Measurements from ENCODE around the gene MGAT4C. TPM values are rescaled to one million over a fixed set of nuclear protein-coding genes. Genes with fewer than 3 reads are reported as not detected.

MGAT4C gene
- total and polyA plus RNA-seq, 2 of the 8 experiments (the other 6 are each of a cell fraction or from before 2014, with no cell fraction given): 1.6 to 2.5 TPM

DNA sequence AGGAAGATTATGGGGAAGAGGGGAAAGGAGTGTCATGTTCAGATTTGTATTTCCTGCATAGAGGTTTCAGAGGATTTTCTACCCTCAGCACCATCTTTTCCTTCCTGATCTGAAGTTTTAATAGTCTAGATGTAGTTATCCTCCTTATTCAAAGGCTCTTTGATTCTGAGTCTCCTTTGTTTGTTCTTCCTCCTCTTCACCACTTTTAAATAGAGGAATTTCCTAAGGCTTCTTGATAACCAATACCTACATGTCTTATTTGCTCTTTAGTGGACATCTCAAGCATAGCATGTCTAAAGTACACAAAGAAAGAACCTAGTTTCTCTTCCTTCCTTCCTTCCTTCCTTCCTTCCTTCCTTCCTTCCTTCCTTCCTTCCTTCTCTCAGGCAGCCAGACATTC lies 8.3 kb downstream of the MGAT4C start:
- Histone ChIP-seq H3K4me2 (ENCODE audit: insufficient read depth in 1 of 2, low read depth in 2 of 2, low read length in 2 of 2) (no peak overlapping the region), H2BK120ac (replicated peaks; ENCODE audit: low read depth, low read length) (no peak overlapping the region), H3K79me1 (ENCODE audit: low read depth, low read length) (no peaks in the 10 kb centered on the region), H3K36me3 (ENCODE audit: control insufficient read depth in 2 of 4, insufficient read depth in 4 of 4, low read length in 3 of 4) (no peaks in the 10 kb centered on the region), H3K23me2 (ENCODE audit: low read depth, low read length) (no peaks in the 10 kb centered on the region; the same call in 1 of the 2 replicates), H3K27ac (ENCODE audit: low read depth, low read length) (no peak overlapping the region), H3K23ac (ENCODE audit: insufficient read length) (no peak overlapping the region), H3K4me3 (ENCODE audit: extremely low read depth in 1 of 4, insufficient read depth in 2 of 4, low read depth in 3 of 4, low read length in 4 of 4) (no peak overlapping the region), H4K8ac (ENCODE audit: extremely low read depth, insufficient read depth, low read length) (no peak overlapping the region), H2AK5ac (ENCODE audit: low read depth, low read length) (no peak overlapping the region), H3K9ac (replicated peaks in 1 of 4; ENCODE audit: extremely low read depth in 1 of 4, low read depth in 3 of 4, low read length in 3 of 4) (no peak overlapping the region), H3K9me3 (ENCODE audit: insufficient read depth in 2 of 2, low read depth in 1 of 2, low read length in 1 of 2) (no peaks in the 10 kb centered on the region), H3K27me3 (replicated peaks in 1 of 4; ENCODE audit: control insufficient read depth in 3 of 4, extremely low read depth in 1 of 4, insufficient read depth in 3 of 4, low read length in 3 of 4) (no peaks in the 10 kb centered on the region), H3K18ac (ENCODE audit: extremely low read depth, low read length) (no peak overlapping the region), H4K5ac (ENCODE audit: insufficient read length, low read depth, low read length) (no peak overlapping the region), H3K79me2 (ENCODE audit: control insufficient read depth in 1 of 2, insufficient read depth in 2 of 2, low read length in 2 of 2) (no peaks in the 10 kb centered on the region), H2BK5ac (ENCODE audit: low read depth, low read length) (no peak overlapping the region), H3K56ac (replicated peaks; ENCODE audit: insufficient read length, low read depth, low read length) (no peak overlapping the region), H3K14ac (ENCODE audit: insufficient read length) (no peak overlapping the region), H2BK12ac (ENCODE audit: low read depth, low read length) (no peak overlapping the region), H3K4ac (replicated peaks; ENCODE audit: insufficient read length, low read depth, low read length) (no peak overlapping the region), H3K4me1 (replicated peaks in 1 of 4; ENCODE audit: control insufficient read depth in 3 of 4, insufficient read depth in 4 of 4, low read length in 3 of 4) (no peaks in the 10 kb centered on the region), H4K20me1 (replicated peaks in 1 of 2; ENCODE audit: control insufficient read depth in 1 of 2, insufficient read depth in 2 of 2, low read length in 2 of 2) (no peaks in the 10 kb centered on the region), H2BK20ac (ENCODE audit: low read length) (no peak overlapping the region), H4K91ac (replicated peaks; ENCODE audit: insufficient read length, low read length) (no peak overlapping the region), H2AFZ (ENCODE audit: low read length) (no peak overlapping the region), H2BK15ac (ENCODE audit: low read length) (no peak overlapping the region)
- TF ChIP-seq RXRA (IDR thresholded peaks at IDR 0.05; ENCODE audit: insufficient read depth, low read depth, low read length) (no peak), EZH2 (IDR thresholded peaks at IDR 0.05; ENCODE audit: low read depth, low read length, severe bottlenecking) (no peak), SUZ12 (IDR thresholded peaks at IDR 0.05; ENCODE audit: low read length) (no peak)
- DNase-seq (ENCODE audit: low read depth in 1 of 2, low spot score in 2 of 2) (no peak), FAIRE-seq (no peak)
- CTCF ChIA-PET (ENCODE audit: partially characterized antibody): no interaction called here
- POLR2A ChIA-PET (ENCODE audit: partially characterized antibody): no interaction called here

All from H1 (cell line).